ENCODE measurements around the gene PSMD7.
A peak's percentile ranks its signal among the peaks of the same experiment; 100 is the strongest.

PSMD7 gene

GRCh38 chr16:74261068-74261467 lies 35.5 kb upstream of the PSMD7 start:
- no peak for TF ChIP-seq CTCF (IDR thresholded peaks at IDR 0.05; ENCODE audit: low read depth, low read length)
- H3K4me3 ChIP-seq (replicated peaks in 1 of 2; ENCODE audit: low read depth in 2 of 2, low read length in 2 of 2), result no peak overlapping the region
- no peak for DNase-seq (ENCODE audit: low read depth in 2 of 2)

DNA sequence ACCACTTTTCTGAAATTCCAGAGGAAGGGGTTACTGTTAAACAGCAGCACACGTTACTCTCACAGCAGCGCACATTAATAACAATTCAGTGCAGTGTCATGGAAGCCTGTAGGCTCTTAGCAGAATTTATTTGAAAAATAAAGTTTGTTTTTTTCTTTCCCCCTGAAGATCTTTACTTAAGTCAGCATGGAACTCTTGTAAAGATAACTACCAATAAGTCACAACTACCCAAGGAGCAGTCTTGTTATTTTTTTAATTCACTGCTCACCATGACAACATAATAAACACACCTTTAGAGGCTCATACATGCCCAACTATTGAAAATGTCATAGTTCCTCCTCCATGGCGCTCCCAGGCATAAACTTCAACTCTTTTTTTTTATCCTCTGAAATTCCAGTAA lies 31.8 kb upstream of the PSMD7 start:
- no peak for DNase-seq (ENCODE audit: low read depth in 2 of 2)
- TF ChIP-seq CTCF (IDR thresholded peaks at IDR 0.05; ENCODE audit: low read depth, low read length), result no peak

DNA sequence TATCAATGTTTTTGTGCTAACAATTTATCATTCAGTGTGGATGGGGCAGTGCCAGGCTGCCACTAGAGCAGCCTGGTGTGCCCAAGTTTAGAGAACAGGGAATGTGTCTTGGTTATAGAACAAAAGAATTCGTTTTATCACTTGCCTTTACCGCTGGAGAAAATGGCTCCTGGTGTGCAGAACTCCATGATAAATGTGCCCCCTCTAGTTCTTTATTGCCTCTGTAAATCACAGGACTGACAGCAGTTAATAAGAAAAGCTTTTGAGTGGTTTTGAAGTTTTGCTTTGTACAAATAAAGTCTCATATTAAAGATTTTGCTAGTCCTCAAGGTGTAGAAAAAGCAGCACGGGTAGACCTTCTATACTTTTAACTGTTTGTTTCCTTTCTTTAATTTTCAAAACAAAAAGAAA lies 28.2 kb upstream of the PSMD7 start:
- DNase-seq (ENCODE audit: low read depth in 2 of 2), result no peak
- no peak for TF ChIP-seq CTCF (IDR thresholded peaks at IDR 0.05; ENCODE audit: low read depth, low read length)

More for the DNA sequence above, 31.8 kb upstream of the PSMD7 start:
- no peak overlapping the region for H3K4me3 ChIP-seq (replicated peaks in 1 of 2; ENCODE audit: low read depth in 2 of 2, low read length in 2 of 2)

GRCh38 chr16:74271872-74272271 lies 24.7 kb upstream of the PSMD7 start:
- no peak for TF ChIP-seq CTCF (IDR thresholded peaks at IDR 0.05; ENCODE audit: low read depth, low read length)
- peak; percentile 2 to 9 for DNase-seq (ENCODE audit: low read depth in 2 of 2)

More for the DNA sequence above, 28.2 kb upstream of the PSMD7 start:
- H3K4me3 ChIP-seq (replicated peaks in 1 of 2; ENCODE audit: low read depth in 2 of 2, low read length in 2 of 2), result no peak overlapping the region

DNA sequence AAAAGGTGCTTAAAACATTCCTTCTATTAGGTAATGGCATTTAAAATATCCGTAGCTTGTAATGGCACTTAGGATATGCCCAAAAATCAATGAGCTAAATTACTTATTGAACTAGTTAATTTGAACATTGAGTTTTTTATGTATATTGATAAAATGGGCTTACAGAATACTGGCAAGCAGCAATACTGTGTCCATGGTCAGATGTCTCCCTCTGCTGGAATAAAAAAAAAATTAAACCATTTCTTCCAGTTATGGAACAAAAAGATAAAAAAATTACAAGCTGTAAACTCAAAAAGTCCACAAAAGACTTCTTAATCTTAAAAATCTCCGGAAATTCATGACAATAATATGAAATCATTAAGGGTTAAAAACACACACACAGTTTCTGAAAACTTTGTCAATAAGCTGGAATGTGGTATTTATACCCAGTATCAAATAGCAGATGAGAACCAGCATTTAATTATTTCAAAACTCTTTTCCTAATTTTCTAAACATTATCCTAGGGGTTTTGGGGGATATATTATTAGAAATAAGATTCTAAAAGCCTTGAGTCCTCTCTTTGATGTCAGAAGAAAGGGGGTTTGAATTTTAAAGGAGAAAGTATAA lies 21.5 kb upstream of the PSMD7 start:
- H3K4me3 ChIP-seq (replicated peaks in 1 of 2; ENCODE audit: low read depth in 2 of 2, low read length in 2 of 2), result no peak overlapping the region
- DNase-seq (ENCODE audit: low read depth in 2 of 2), result peak; percentile 42 to 53
- TF ChIP-seq CTCF (IDR thresholded peaks at IDR 0.05; ENCODE audit: low read depth, low read length), result peak; percentile 32

More at GRCh38 chr16:74271872-74272271, 24.7 kb upstream of the PSMD7 start:
- no peak overlapping the region for H3K4me3 ChIP-seq (replicated peaks in 1 of 2; ENCODE audit: low read depth in 2 of 2, low read length in 2 of 2)

DNA sequence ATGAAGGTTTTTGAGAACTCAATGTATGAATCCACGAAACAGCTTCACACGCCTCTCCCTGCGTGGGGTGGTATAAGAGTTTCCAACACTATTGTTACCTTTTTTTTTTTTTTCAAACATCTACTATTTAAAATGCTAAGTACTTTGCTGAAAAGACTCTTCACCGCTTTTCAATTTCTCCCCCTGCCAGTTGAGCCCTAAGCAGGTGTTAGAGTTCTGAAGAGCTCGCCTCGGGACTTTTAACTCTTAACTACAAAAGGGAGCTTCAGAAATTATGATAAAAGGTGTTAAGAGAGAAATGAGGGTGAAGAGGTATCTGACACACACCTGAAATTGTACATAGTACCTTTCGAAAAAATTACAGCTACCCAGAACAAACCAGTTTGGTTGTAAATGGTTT lies 20.9 kb upstream of the PSMD7 start:
- no peak for TF ChIP-seq CTCF (IDR thresholded peaks at IDR 0.05; ENCODE audit: low read depth, low read length)
- no peak overlapping the region for H3K4me3 ChIP-seq (replicated peaks in 1 of 2; ENCODE audit: low read depth in 2 of 2, low read length in 2 of 2)

GRCh38 chr16:74277974-74278373 lies 18.6 kb upstream of the PSMD7 start:
- no peak for TF ChIP-seq CTCF (IDR thresholded peaks at IDR 0.05; ENCODE audit: low read depth, low read length)
- no peak overlapping the region for H3K4me3 ChIP-seq (replicated peaks in 1 of 2; ENCODE audit: low read depth in 2 of 2, low read length in 2 of 2)
- no peak for DNase-seq (ENCODE audit: low read depth in 2 of 2)

More for the DNA sequence above, 20.9 kb upstream of the PSMD7 start:
- DNase-seq (ENCODE audit: low read depth in 2 of 2), result no peak

All from cardiac fibroblast (primary cell).